Activated CD8-positive, alpha-beta T cell treated with anti-CD3 and anti-CD28 coated beads, Interleukin-2, amount 10 ng/mL, durations not matched to agents 7 days and 5 days (primary cell): ENCODE results near the gene RASAL1. TPM values are rescaled to one million over a fixed set of nuclear protein-coding genes. Genes with fewer than 3 reads are reported as not detected.
"Not testable (repeated sequence)": the region's sequence is repeated elsewhere in the genome, so short reads cannot be mapped to it uniquely, and the experiment has no call there.

ENCODE experiments used
- ATAC-seq: fragments of 150-1000 bp; cut with Tn5 transposase; one replicate; pipeline ENCODE4 v1.10.0; 2021; ENCODE audit warnings: moderate library complexity
- CTCF ChIA-PET: fragments of 350-600 bp; sonication (Branson Sonifier 250); formaldehyde crosslinking; loops from one replicate; lab custom pipeline; 2021; ENCODE audit warnings: antibody characterized with exemption; lab: Charles Lee
- POLR2A ChIA-PET: fragments of 350-600 bp; sonication (Branson Sonifier 250); formaldehyde crosslinking; loops from one replicate; lab custom pipeline; 2021; ENCODE audit warnings: antibody characterized with exemption; lab: Charles Lee
- DNase-seq: peaks from one replicate; pipeline ENCODE4 v3.0.0-alpha.2; 2020
- H3K27ac Mint-ChIP-seq: one replicate; pipeline ENCODE4 v1.8.0; 2021; ENCODE audit warnings: mild to moderate bottlenecking, mixed read lengths
- H3K27me3 Mint-ChIP-seq: one replicate; pipeline ENCODE4 v1.8.0; 2021; ENCODE audit warnings: low read depth, mixed read lengths
- H3K36me3 Mint-ChIP-seq: one replicate; pipeline ENCODE4 v1.8.0; 2021; ENCODE audit warnings: low read depth, mixed read lengths
- H3K4me1 Mint-ChIP-seq: one replicate; pipeline ENCODE4 v1.8.0; 2021; ENCODE audit warnings: low read depth, mixed read lengths
- H3K4me3 Mint-ChIP-seq: one replicate; pipeline ENCODE4 v1.8.0; 2021; ENCODE audit warnings: mild to moderate bottlenecking, mixed read lengths
- H3K9me3 Mint-ChIP-seq: one replicate; pipeline ENCODE4 v1.8.0; 2022; ENCODE audit warnings: mixed read lengths; ENCODE audit not compliant: insufficient read depth
- total RNA-seq, 2 experiments: library from RNA; stranded (reverse); gene quantifications; one replicate each; pipeline ENCODE4 v1.2.3, GENCODE V29; 2021

Gene RASAL1
- total RNA-seq, 2 experiments from 2014 or later, result 0.26 to 0.47 TPM

- no peak for DNase-seq
- no peak for ATAC-seq
- Mint-ChIP-seq H3K27me3 (peaks cover 22% of the 10 kb centered on the region), H3K36me3 (no peaks in the 10 kb centered on the region), H3K9me3 (no peaks in the 10 kb centered on the region), H3K4me1 (peaks cover 2% of the 10 kb centered on the region), H3K4me3 (no peak overlapping the region), H3K27ac (no peak overlapping the region)
- ChIA-PET POLR2A (no interaction called here), CTCF (no interaction called here)
Observed at GRCh38 chr12:113146999-113147398, 11.4 kb upstream of the RASAL1 start.

DNA sequence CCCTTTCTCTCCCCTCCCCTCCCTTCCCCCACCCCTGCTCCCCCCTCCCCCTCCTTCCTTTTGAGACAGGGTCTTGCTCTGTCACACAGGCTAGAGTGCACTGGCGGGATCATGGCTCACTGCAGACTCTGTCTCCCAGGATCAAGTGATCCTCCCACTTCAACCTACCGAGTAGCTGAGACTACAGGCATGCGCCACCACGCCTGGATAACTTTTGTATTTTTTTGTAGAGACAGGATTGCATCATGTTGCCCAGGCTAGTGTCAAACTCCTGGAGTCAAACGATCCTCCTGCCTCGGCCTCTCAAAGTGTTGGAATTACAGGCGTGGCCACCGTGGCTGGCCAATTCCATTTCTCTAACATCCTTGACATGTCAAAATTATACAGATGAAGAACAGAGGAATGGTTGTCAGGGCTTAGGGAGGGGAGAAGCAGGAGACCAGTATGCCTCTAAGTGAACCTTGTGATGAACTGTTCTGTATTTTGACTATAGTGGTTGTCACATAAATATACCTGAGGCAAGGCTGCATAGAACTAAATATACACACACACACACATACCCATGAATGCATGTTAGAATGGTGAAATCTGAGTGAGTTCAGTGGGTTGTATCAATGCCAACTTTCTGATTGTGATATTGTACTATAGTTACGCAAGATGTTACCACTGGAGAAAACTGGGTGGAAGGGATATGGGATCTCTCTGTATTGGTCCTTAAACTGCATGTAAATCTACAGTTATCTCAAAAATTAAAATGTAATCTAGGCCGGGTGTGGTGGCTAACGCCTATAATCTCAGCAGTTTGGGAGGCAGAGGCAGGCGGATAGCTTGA is 10.4 kb upstream of the RASAL1 start:
- DNase-seq, result no peak
- Mint-ChIP-seq H3K36me3 (no peaks in the 10 kb centered on the region), H3K4me1 (no peaks in the 10 kb centered on the region), H3K27ac (no peak overlapping the region), H3K4me3 (no peak overlapping the region), H3K27me3 (peaks cover 20% of the 10 kb centered on the region), H3K9me3 (no peaks in the 10 kb centered on the region)
- ATAC-seq, result no peak
- POLR2A ChIA-PET, result no interaction called here
- CTCF ChIA-PET, result no interaction called here

DNA sequence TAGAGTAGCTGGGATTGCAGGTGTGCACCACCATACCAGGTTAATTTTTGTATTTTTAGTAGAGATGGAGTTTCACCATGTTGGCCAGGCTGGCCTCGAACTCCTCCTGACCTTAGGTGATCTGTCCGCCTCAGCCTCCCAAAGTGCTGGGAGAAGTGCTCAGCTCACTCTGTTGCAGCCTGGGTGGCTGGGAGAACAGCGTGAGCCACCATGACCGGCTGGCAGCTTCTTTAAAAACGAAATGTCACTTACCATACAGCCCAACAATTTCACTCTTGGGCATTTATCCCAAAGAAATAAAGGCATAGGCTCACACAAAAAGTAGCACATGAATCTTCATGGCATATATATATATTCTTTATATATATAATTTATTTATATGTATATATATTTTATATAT is 9.2 kb upstream of the RASAL1 start:
- H3K4me1 Mint-ChIP-seq, result no peaks in the 10 kb centered on the region
- ATAC-seq (no peak), DNase-seq (no peak)
- no peak overlapping the region for H3K4me3 Mint-ChIP-seq
- CTCF ChIA-PET, result no interaction called here
- POLR2A ChIA-PET, result no interaction called here
- no peaks in the 10 kb centered on the region for H3K36me3 Mint-ChIP-seq
- no peak overlapping the region for H3K27ac Mint-ChIP-seq
- H3K27me3 Mint-ChIP-seq, result peaks cover 12% of the 10 kb centered on the region
- no peaks in the 10 kb centered on the region for H3K9me3 Mint-ChIP-seq

DNA sequence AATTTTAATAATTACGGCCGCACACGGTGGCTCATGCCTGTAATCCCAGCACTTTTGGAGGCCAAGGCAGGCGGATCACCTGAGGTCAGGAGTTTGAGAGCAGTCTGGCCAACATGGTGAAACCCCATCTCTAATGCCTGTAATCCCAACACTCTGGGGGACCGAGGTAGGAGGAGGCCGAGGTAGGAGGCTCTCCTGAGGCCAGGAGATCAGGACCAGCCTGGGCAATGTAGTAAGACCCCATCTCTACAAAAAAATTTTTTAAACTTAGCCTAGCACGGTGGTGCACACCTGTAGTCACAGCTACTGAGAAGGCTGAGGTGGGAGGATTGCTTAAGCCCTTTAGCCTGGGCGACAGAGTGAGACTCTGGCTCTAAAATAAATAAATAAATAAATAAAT is 8.4 kb upstream of the RASAL1 start:
- H3K27me3 Mint-ChIP-seq, result peaks cover 10% of the 10 kb centered on the region
- CTCF ChIA-PET, result no interaction called here
- H3K4me1 Mint-ChIP-seq, result no peaks in the 10 kb centered on the region
- H3K9me3 Mint-ChIP-seq, result no peaks in the 10 kb centered on the region
- DNase-seq (no peak), ATAC-seq (no peak)
- H3K4me3 Mint-ChIP-seq, result no peak overlapping the region
- POLR2A ChIA-PET, result no interaction called here
- no peak overlapping the region for H3K27ac Mint-ChIP-seq
- H3K36me3 Mint-ChIP-seq, result no peaks in the 10 kb centered on the region

DNA sequence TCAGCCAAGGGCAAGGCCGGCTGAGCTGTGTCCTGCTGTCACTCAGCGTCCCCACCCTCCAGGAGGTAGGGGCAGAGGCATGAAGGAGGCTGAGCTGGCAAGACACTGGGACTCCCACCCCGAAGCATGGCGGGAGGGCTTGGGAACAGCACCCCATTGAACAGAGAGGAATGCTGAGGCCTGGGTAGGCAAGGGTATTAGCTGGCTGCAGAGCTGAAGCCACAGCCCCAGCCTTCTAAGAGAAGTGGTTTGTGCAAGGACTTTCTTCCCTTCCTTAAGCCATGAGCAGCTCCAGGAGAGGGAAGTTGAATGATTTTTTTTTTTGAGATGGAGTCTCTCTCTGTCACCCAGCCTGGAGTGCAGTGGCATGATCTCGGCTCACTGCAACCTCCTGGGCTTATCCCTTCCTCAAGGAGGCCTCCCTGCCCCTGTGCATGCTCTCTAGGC is 7.3 kb upstream of the RASAL1 start:
- Mint-ChIP-seq H3K4me1 (no peaks in the 10 kb centered on the region), H3K36me3 (no peaks in the 10 kb centered on the region), H3K27ac (no peak overlapping the region), H3K27me3 (peaks cover 10% of the 10 kb centered on the region), H3K9me3 (no peaks in the 10 kb centered on the region), H3K4me3 (no peak overlapping the region)
- CTCF ChIA-PET, result interaction anchor here (0.6 kb wide), 1 partner anchor 757 kb away, joined by 3 read pairs; no protein-coding TSS in a partner anchor
- POLR2A ChIA-PET, result no interaction called here
- DNase-seq, result no peak
- no peak for ATAC-seq

DNA sequence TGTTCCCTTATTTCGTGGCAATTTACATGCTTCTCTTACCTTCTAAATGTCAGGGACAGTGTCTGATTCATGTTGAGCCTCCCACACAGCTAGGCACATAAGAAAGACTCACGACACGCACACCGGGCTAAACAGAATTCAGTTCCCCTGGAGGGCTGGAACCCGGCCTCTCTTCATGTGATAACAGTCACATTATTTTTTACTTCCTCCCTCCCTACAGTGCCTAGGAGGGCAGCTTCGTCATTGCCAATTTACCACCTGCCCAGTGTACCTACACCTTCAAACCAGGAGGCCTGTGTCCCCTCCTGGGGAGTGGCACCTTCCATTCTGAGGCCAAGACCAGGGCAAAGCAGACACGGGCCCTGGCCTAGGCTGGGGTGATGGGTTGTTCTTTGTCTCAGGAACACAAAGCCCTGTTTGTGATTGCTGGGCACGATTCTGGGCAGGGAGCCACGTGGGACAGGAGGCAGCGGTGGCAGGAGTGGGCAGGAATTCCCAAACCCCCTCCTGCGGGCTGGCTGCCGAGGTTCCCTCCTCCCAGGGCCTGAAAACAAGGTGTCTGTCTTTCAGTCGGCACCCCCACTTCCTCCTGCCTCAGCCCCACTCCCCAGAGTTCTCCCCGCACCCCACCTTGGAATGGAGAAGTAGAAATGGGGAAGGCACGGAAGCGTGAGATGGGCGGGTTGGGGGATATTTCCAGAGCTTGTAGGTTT is 6.8 kb upstream of the RASAL1 start:
- no peak overlapping the region for H3K4me3 Mint-ChIP-seq
- no peaks in the 10 kb centered on the region for H3K9me3 Mint-ChIP-seq
- no peaks in the 10 kb centered on the region for H3K36me3 Mint-ChIP-seq
- peaks cover 8% of the 10 kb centered on the region for H3K27me3 Mint-ChIP-seq
- H3K4me1 Mint-ChIP-seq, result no peaks in the 10 kb centered on the region
- H3K27ac Mint-ChIP-seq, result peak overlapping the region; percentile 6
- no peak for DNase-seq
- ATAC-seq, result no peak
- ChIA-PET POLR2A (no interaction called here), CTCF (interaction anchor here (0.6 kb wide), 1 partner anchor 756 kb away, joined by 3 read pairs; no protein-coding TSS in a partner anchor)

- CTCF ChIA-PET, ATAC-seq, H3K36me3 Mint-ChIP-seq, H3K27ac Mint-ChIP-seq, H3K4me1 Mint-ChIP-seq, H3K4me3 Mint-ChIP-seq, H3K27me3 Mint-ChIP-seq, H3K9me3 Mint-ChIP-seq, DNase-seq, POLR2A ChIA-PET: not testable (repeated sequence)
Observed at GRCh38 chr12:113141716-113142115, 6.2 kb upstream of the RASAL1 start.

GRCh38 chr12:113140706-113141105 is 5.1 kb upstream of the RASAL1 start:
- ChIA-PET POLR2A (no interaction called here), CTCF (no interaction called here)
- no peaks in the 10 kb centered on the region for H3K36me3 Mint-ChIP-seq

DNA sequence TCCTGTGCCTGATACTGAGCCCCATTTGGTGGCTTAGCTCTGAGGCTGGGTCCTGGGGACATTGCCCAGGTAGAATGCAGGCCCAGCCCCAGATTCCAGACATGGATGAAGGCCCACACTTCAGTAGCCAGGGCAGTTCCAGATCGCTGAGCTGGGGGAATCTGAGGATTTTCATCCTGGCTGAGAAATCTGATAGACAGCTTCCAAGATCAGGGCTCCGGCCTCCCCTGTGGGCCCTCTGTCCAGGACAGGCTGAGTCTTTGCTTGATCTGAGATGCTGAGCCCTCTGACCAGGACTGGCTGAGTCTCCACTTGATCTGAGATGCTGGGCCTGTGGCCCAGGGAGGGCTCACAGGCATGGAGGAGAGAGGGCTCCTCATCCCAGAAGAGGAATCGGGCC is 3.3 kb upstream of the RASAL1 start:
- DNase-seq, result no peak
- ChIA-PET POLR2A (interaction anchor here (1.3 kb wide), 1 partner anchor 14 kb away, joined by 6 read pairs; no protein-coding TSS in a partner anchor), CTCF (interaction anchor here (1.6 kb wide), 1 partner anchor 35 kb away, joined by 3 read pairs; no protein-coding TSS in a partner anchor)
- H3K27ac Mint-ChIP-seq, result no peak overlapping the region
- no peak overlapping the region for H3K4me3 Mint-ChIP-seq
- H3K27me3 Mint-ChIP-seq, result peaks cover 5% of the 10 kb centered on the region
- peaks cover 16% of the 10 kb centered on the region for H3K4me1 Mint-ChIP-seq
- no peak for ATAC-seq
- H3K9me3 Mint-ChIP-seq, result no peaks in the 10 kb centered on the region
- no peaks in the 10 kb centered on the region for H3K36me3 Mint-ChIP-seq

More at GRCh38 chr12:113140706-113141105, 5.1 kb upstream of the RASAL1 start:
- Mint-ChIP-seq H3K4me1 (peaks cover 13% of the 10 kb centered on the region), H3K27ac (no peak overlapping the region), H3K27me3 (peaks cover 4% of the 10 kb centered on the region), H3K9me3 (no peaks in the 10 kb centered on the region), H3K4me3 (no peak overlapping the region)
- ATAC-seq (no peak), DNase-seq (no peak)

- ChIA-PET CTCF (interaction anchor here (0.6 to 1.6 kb wide), 3 partner anchors 15 to 35 kb away, joined by 3 to 7 read pairs (median 3); no protein-coding TSS in a partner anchor), POLR2A (interaction anchor here (1.3 kb wide), 1 partner anchor 15 kb away, joined by 6 read pairs; no protein-coding TSS in a partner anchor)
- Mint-ChIP-seq H3K27ac (no peak overlapping the region), H3K9me3 (no peaks in the 10 kb centered on the region), H3K4me1 (peaks cover 16% of the 10 kb centered on the region), H3K27me3 (peaks cover 5% of the 10 kb centered on the region), H3K4me3 (no peak overlapping the region), H3K36me3 (no peaks in the 10 kb centered on the region)
- DNase-seq (no peak), ATAC-seq (no peak)
Observed at GRCh38 chr12:113137861-113138783, 2.6 kb upstream of the RASAL1 start.

- ATAC-seq (no peak), DNase-seq (no peak)
- Mint-ChIP-seq H3K9me3 (no peaks in the 10 kb centered on the region), H3K4me3 (no peak overlapping the region), H3K27me3 (peaks cover 5% of the 10 kb centered on the region), H3K36me3 (no peaks in the 10 kb centered on the region), H3K4me1 (peaks cover 16% of the 10 kb centered on the region), H3K27ac (no peak overlapping the region)
- POLR2A ChIA-PET, result no interaction called here
- CTCF ChIA-PET, result interaction anchor here (1.2 to 4.3 kb wide), 5 partner anchors 16 to 37 kb away, joined by 3 to 27 read pairs (median 7); no protein-coding TSS in a partner anchor
Observed at GRCh38 chr12:113136990-113137511, 1.5 kb upstream of the RASAL1 start.
